Neural cell (in vitro differentiated cells): ENCODE measurements around the gene TMEM59. TPM values are rescaled to one million over a fixed set of nuclear protein-coding genes. Genes with fewer than 3 reads are reported as not detected.

Experiments
- H2AFZ ChIP-seq: fragments of 200-600, 300-800 bp; sonication (generic), shearing (Covaris generic); 2 replicates; pipeline ENCODE4 v1.6.0; 2014; ENCODE audit warnings: low read depth, mild to moderate bottlenecking, antibody characterized with exemption, low read length, moderate library complexity
- H3F3A ChIP-seq: fragments of 200-600 bp; shearing (Covaris generic); 2 replicates; pipeline ENCODE4 v1.6.1; 2016; ENCODE audit warnings: mild to moderate bottlenecking, moderate library complexity, mixed read lengths, antibody characterized with exemption, low read length; ENCODE audit not compliant: insufficient read depth, poor library complexity, severe bottlenecking
- H3K27ac ChIP-seq: fragments of 200-600, 300-800 bp; sonication (generic), shearing (Covaris generic); 2 replicates; pipeline ENCODE4 v1.5.1; 2014; ENCODE audit warnings: mild to moderate bottlenecking, low read length, moderate library complexity
- H3K27me3 ChIP-seq: fragments of 300-800, 200-600 bp; sonication (generic), shearing (Covaris generic); 2 replicates; pipeline ENCODE4 v1.6.0; 2014; ENCODE audit warnings: mild to moderate bottlenecking, low read depth, low read length, moderate library complexity; ENCODE audit not compliant: insufficient read depth
- H3K36me3 ChIP-seq: fragments of 300-800, 200-600 bp; sonication (generic), shearing (Covaris generic); 2 replicates; pipeline ENCODE4 v1.5.1; 2014; ENCODE audit warnings: mild to moderate bottlenecking, antibody characterized with exemption, low read length, moderate library complexity; ENCODE audit not compliant: insufficient read depth
- H3K4me2 ChIP-seq: fragments of 300-800, 200-600 bp; sonication (generic), shearing (Covaris generic); 2 replicates; pipeline ENCODE4 v1.6.0; 2014; ENCODE audit warnings: mild to moderate bottlenecking, low read length
- H3K4me3 ChIP-seq: fragments of 300-800, 200-600 bp; sonication (generic), shearing (Covaris generic); 2 replicates; pipeline ENCODE4 v1.5.1; 2014; ENCODE audit warnings: mild to moderate bottlenecking, low read length, moderate library complexity
- H3K79me2 ChIP-seq: fragments of 200-600 bp; shearing (Covaris generic); replicated peaks from 2 replicates; pipeline ENCODE4 v1.6.0; 2014; ENCODE audit warnings: mild to moderate bottlenecking, low read length, moderate library complexity; ENCODE audit not compliant: insufficient read depth
- H3K9ac ChIP-seq: fragments of 300-800, 200-600 bp; sonication (generic), shearing (Covaris generic); 2 replicates; pipeline ENCODE4 v1.6.1; 2016; ENCODE audit warnings: mild to moderate bottlenecking, low read length, mixed read lengths
- H3K9me2 ChIP-seq: fragments of 200-600 bp; shearing (Covaris generic); 2 replicates; pipeline ENCODE4 v1.6.1; 2016; ENCODE audit warnings: mild to moderate bottlenecking, low read length, mixed read lengths; ENCODE audit not compliant: insufficient read depth
- H3K9me3 ChIP-seq: fragments of 200-600, 300-800 bp; sonication (generic), shearing (Covaris generic); 2 replicates; pipeline ENCODE4 v1.6.1; 2016; ENCODE audit warnings: mild to moderate bottlenecking, mixed run types, low read length, moderate library complexity, mixed read lengths
- H4K20me1 ChIP-seq: fragments of 200-600 bp; shearing (Covaris generic); 2 replicates; pipeline ENCODE4 v1.6.1; 2016; ENCODE audit warnings: mild to moderate bottlenecking, mixed run types; ENCODE audit not compliant: insufficient read depth
- EP300 ChIP-seq: fragments of 450-650 bp; conservative IDR thresholded peaks from 2 replicates; pipeline ENCODE4 v1.6.1; 2014; ENCODE audit warnings: antibody characterized with exemption, mild to moderate bottlenecking, moderate library complexity; ENCODE audit not compliant: poor library complexity, severe bottlenecking
- EZH2 ChIP-seq: fragments of 200-600, 300-800 bp; shearing (Covaris generic), sonication (generic); IDR thresholded peaks from 2 replicates; pipeline ENCODE4 v1.6.1; 2014; ENCODE audit warnings: antibody characterized with exemption, low read length, borderline replicate concordance, mild to moderate bottlenecking; ENCODE audit not compliant: insufficient read depth, poor library complexity, severe bottlenecking
- MXI1 ChIP-seq: fragments of 450-650 bp; conservative IDR thresholded peaks from 2 replicates; pipeline ENCODE4 v1.6.1; 2014; ENCODE audit warnings: antibody characterized with exemption, mild to moderate bottlenecking; ENCODE audit not compliant: poor library complexity, severe bottlenecking
- POLR2AphosphoS5 ChIP-seq: IDR thresholded peaks from 2 replicates; pipeline ENCODE4 v1.6.1; 2012
- RAD21 ChIP-seq: fragments of 450-650 bp; conservative IDR thresholded peaks from 2 replicates; pipeline ENCODE4 v1.6.1; 2014; ENCODE audit warnings: antibody characterized with exemption, mild to moderate bottlenecking, moderate library complexity
- SMC3 ChIP-seq: fragments of 450-650 bp; conservative IDR thresholded peaks from 2 replicates; pipeline ENCODE4 v1.6.1; 2014; ENCODE audit warnings: antibody characterized with exemption, mild to moderate bottlenecking, moderate library complexity; ENCODE audit not compliant: poor library complexity
- TAF1 ChIP-seq: IDR thresholded peaks from 2 replicates; pipeline ENCODE4 v1.6.1; 2012; ENCODE audit warnings: low read depth
- polyA minus RNA-seq: library from RNA; depleted of rRNA, polyadenylated mRNA; stranded (reverse); fragments of >200 nt; gene quantifications from 2 replicates; pipeline ENCODE4 v1.2.3, GENCODE V29; 2014
- polyA plus RNA-seq: library from polyadenylated mRNA; depleted of rRNA; stranded (reverse); fragments of >200 nt; gene quantifications from 2 replicates; pipeline ENCODE4 v1.2.3, GENCODE V29; 2014
- TF ChIP-seq, protein P1 (sequence below): fragments of 450-650 bp; IDR thresholded peaks from 2 replicates; pipeline ENCODE4 v1.5.1; 2014; ENCODE audit warnings: antibody characterized with exemption, mild to moderate bottlenecking, moderate library complexity; ENCODE audit not compliant: poor library complexity, severe bottlenecking
- TF ChIP-seq, protein P2 (sequence below): IDR thresholded peaks from 2 replicates; pipeline ENCODE4 v1.6.1; 2012; ENCODE audit warnings: borderline replicate concordance

TMEM59 gene, protein sequence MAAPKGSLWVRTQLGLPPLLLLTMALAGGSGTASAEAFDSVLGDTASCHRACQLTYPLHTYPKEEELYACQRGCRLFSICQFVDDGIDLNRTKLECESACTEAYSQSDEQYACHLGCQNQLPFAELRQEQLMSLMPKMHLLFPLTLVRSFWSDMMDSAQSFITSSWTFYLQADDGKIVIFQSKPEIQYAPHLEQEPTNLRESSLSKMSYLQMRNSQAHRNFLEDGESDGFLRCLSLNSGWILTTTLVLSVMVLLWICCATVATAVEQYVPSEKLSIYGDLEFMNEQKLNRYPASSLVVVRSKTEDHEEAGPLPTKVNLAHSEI
- 303 and 328 TPM in 2 replicates for polyA plus RNA-seq
- 188 and 210 TPM in 2 replicates for polyA minus RNA-seq

DNA sequence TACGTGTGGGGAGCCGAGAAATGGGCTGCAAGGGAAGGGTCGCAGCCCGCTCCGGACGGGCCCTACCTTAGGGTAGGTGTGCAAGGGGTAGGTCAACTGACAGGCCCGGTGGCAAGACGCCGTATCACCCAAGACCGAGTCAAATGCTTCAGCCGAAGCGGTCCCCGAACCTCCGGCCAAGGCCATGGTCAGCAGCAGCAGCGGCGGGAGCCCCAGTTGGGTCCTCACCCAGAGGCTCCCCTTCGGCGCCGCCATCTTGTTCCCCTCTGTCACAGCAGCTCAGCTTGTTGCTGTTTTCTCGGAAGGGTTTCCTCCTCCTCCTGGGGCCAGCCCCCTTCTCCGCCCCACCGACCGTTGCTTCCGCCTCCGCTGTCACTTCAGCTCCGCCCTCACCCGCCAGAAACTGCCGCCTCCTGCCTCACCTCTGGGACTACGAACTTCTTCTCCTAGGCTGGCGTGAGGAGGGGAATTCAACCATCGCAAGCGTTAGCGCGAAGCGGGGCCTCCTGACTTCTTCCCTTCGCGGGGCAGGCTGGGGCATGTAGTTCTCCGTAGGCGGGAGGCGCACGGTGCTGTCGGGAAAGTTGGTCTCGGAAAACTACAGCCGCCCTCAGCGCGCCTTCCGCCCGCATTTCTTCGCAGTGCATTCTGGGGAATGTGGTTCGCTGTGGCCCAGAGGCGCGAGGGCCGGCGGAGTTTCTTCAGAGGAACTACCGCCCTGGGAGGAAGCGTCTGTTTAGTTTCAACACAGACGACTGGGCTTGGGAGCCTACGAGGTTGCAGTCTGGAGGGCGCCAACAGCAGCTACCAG is at the start of gene TMEM59, which contains the start of gene TCEANC2:
Gene TMEM59 (minus strand): TSS at position 271 of the 811 bp plus-strand sequence. CDS start 16 bp downstream, at position 255.
Gene TCEANC2 (plus strand): TSS at position 675 of the 811 bp plus-strand sequence. CDS start 815 bp downstream, outside the sequence.
- Histone ChIP-seq H3K36me3 (no peaks in the 10 kb centered on the region), H3K4me2 (peak within 1 kb of the TSS; percentile 87), H3K27ac (peak within 1 kb of the TSS; percentile 96), H3K79me2 (peaks cover 38% of the 10 kb centered on the region), H2AFZ (peak within 1 kb of the TSS; percentile 76), H3K9me3 (no peaks in the 10 kb centered on the region), H3K4me3 (peak within 1 kb of the TSS; percentile 83), H3K9ac (peak within 1 kb of the TSS; percentile 96), H4K20me1 (no peaks in the 10 kb centered on the region), H3K9me2 (no peaks in the 10 kb centered on the region), H3F3A (no peaks in the 10 kb centered on the region), H3K27me3 (no peaks in the 10 kb centered on the region)
- TF ChIP-seq TAF1 (peak; percentile 86), EP300 (peak; percentile 57), MXI1 (peak; percentile 77), POLR2AphosphoS5 (peak; percentile 86), RAD21 (no peak), SMC3 (peak; percentile 24), EZH2 (no peak)
- TF ChIP-seq, protein P1, sequence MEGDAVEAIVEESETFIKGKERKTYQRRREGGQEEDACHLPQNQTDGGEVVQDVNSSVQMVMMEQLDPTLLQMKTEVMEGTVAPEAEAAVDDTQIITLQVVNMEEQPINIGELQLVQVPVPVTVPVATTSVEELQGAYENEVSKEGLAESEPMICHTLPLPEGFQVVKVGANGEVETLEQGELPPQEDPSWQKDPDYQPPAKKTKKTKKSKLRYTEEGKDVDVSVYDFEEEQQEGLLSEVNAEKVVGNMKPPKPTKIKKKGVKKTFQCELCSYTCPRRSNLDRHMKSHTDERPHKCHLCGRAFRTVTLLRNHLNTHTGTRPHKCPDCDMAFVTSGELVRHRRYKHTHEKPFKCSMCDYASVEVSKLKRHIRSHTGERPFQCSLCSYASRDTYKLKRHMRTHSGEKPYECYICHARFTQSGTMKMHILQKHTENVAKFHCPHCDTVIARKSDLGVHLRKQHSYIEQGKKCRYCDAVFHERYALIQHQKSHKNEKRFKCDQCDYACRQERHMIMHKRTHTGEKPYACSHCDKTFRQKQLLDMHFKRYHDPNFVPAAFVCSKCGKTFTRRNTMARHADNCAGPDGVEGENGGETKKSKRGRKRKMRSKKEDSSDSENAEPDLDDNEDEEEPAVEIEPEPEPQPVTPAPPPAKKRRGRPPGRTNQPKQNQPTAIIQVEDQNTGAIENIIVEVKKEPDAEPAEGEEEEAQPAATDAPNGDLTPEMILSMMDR, result peak; percentile 37
- TF ChIP-seq, protein P2, sequence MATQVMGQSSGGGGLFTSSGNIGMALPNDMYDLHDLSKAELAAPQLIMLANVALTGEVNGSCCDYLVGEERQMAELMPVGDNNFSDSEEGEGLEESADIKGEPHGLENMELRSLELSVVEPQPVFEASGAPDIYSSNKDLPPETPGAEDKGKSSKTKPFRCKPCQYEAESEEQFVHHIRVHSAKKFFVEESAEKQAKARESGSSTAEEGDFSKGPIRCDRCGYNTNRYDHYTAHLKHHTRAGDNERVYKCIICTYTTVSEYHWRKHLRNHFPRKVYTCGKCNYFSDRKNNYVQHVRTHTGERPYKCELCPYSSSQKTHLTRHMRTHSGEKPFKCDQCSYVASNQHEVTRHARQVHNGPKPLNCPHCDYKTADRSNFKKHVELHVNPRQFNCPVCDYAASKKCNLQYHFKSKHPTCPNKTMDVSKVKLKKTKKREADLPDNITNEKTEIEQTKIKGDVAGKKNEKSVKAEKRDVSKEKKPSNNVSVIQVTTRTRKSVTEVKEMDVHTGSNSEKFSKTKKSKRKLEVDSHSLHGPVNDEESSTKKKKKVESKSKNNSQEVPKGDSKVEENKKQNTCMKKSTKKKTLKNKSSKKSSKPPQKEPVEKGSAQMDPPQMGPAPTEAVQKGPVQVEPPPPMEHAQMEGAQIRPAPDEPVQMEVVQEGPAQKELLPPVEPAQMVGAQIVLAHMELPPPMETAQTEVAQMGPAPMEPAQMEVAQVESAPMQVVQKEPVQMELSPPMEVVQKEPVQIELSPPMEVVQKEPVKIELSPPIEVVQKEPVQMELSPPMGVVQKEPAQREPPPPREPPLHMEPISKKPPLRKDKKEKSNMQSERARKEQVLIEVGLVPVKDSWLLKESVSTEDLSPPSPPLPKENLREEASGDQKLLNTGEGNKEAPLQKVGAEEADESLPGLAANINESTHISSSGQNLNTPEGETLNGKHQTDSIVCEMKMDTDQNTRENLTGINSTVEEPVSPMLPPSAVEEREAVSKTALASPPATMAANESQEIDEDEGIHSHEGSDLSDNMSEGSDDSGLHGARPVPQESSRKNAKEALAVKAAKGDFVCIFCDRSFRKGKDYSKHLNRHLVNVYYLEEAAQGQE, result peak; percentile 70

DNA sequence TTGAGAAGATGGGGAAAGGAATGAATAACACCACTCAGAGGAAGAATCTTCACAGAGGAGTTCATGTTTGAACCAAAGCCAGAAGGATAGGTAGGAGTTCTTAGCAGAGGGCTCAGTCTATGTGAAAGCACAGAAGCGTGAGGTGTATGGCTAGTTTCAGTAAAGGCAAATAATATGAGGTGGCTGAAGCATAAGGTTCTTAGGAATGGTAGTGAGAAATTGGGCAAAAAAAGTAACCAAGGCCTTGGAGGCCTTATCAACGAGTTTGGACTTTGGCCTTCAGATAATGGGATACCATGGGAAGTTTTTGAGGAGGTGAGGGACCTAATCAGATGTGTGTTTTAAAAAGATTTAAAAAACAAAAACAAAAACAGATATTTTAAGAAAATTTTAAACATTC is 47.5 kb upstream of the TMEM59 start:
- Histone ChIP-seq H3K4me3 (no peak overlapping the region), H3K27me3 (no peaks in the 10 kb centered on the region), H3K4me2 (no peak overlapping the region), H2AFZ (no peak overlapping the region), H3K9ac (no peak overlapping the region), H3K9me2 (no peaks in the 10 kb centered on the region), H3F3A (no peaks in the 10 kb centered on the region), H3K9me3 (no peaks in the 10 kb centered on the region), H3K79me2 (no peaks in the 10 kb centered on the region), H3K36me3 (no peaks in the 10 kb centered on the region), H3K27ac (no peak overlapping the region), H4K20me1 (no peaks in the 10 kb centered on the region)
- TF ChIP-seq POLR2AphosphoS5 (no peak), TAF1 (no peak), RAD21 (no peak), EZH2 (no peak), MXI1 (no peak), EP300 (no peak), SMC3 (no peak)
- TF ChIP-seq, protein P1, result no peak
- TF ChIP-seq, protein P2, result no peak
